ENCODE data around the gene NFIC. TPM values are rescaled to one million over a fixed set of nuclear protein-coding genes. Genes with fewer than 3 reads are reported as not detected.

The NFIC gene
- total RNA-seq, 4 donors from 2014 or later = 55.7 to 84.5 (median 65.5) TPM

GRCh38 chr19:3455393-3455955, 89.1 kb downstream of the NFIC start:
- no peak for DNase-seq (ENCODE audit: low spot score)
- no peak for TF ChIP-seq CTCF (IDR thresholded peaks at IDR 0.05)
- ATAC-seq (ENCODE audit: low FRiP score) = no peak

- ATAC-seq (ENCODE audit: low FRiP score) (no peak), DNase-seq (ENCODE audit: low spot score) (no peak)
- TF ChIP-seq CTCF (IDR thresholded peaks at IDR 0.05) = no peak
Observed at GRCh38 chr19:3455960-3456601, 89.7 kb downstream of the NFIC start.

GRCh38 chr19:3456925-3457527, 90.6 kb downstream of the NFIC start:
- TF ChIP-seq CTCF (IDR thresholded peaks at IDR 0.05) = no peak
- no peak for DNase-seq (ENCODE audit: low spot score)
- ATAC-seq (ENCODE audit: low FRiP score) = no peak

- no peak for TF ChIP-seq CTCF (IDR thresholded peaks at IDR 0.05)
- no peak for DNase-seq (ENCODE audit: low spot score)
- ATAC-seq (ENCODE audit: low FRiP score) = no peak
Observed at GRCh38 chr19:3457528-3458228, 91.3 kb downstream of the NFIC start.

GRCh38 chr19:3458229-3459088, 92.1 kb downstream of the NFIC start:
- ATAC-seq (ENCODE audit: low FRiP score) (peak; percentile 1), DNase-seq (ENCODE audit: low spot score) (no peak)
- TF ChIP-seq CTCF (IDR thresholded peaks at IDR 0.05) = no peak

- peak; percentile 78 for ATAC-seq (ENCODE audit: low FRiP score)
- peak; percentile 51 for DNase-seq (ENCODE audit: low spot score)
- TF ChIP-seq CTCF (IDR thresholded peaks at IDR 0.05) = no peak
Observed at GRCh38 chr19:3459089-3459881, 92.9 kb downstream of the NFIC start.
